T-helper 1 cell treated with Interleukin-12 subunit alpha and Interleukin-12 subunit beta and Interleukin-4 antibody, amounts not matched to agents 30 μg/mL and 1 μg/mL, for 36 hours (primary cell): Measurements from ENCODE around the gene PDE10A.

Source experiments
- H3K27ac Mint-ChIP-seq: one replicate; pipeline ENCODE4 v1.8.0; 2021; ENCODE audit warnings: mild to moderate bottlenecking, mixed read lengths
- H3K27me3 Mint-ChIP-seq: one replicate; pipeline ENCODE4 v1.8.0; 2021; ENCODE audit warnings: low read depth, mixed read lengths
- H3K36me3 Mint-ChIP-seq: one replicate; pipeline ENCODE4 v1.8.0; 2021; ENCODE audit warnings: low read depth, mixed read lengths
- H3K4me1 Mint-ChIP-seq: one replicate; pipeline ENCODE4 v1.8.0; 2021; ENCODE audit warnings: low read depth, mixed read lengths
- H3K4me3 Mint-ChIP-seq: one replicate; pipeline ENCODE4 v1.8.0; 2021; ENCODE audit warnings: mild to moderate bottlenecking, moderate library complexity, mixed read lengths
- H3K9me3 Mint-ChIP-seq: one replicate; pipeline ENCODE4 v1.8.0; 2021; ENCODE audit warnings: mixed read lengths

PDE10A gene

GRCh38 chr6:165662749-165663376 lies at the start of gene PDE10A:
TSS of gene PDE10A (minus strand) at chr6:165663241. CDS start at chr6:165662811, 430 bp downstream.
- Mint-ChIP-seq H3K4me3 (no peak within 1 kb of the TSS), H3K9me3 (no peaks in the 10 kb centered on the region), H3K4me1 (no peaks in the 10 kb centered on the region), H3K27me3 (peaks cover 61% of the 10 kb centered on the region), H3K27ac (no peak within 1 kb of the TSS), H3K36me3 (peaks cover 2% of the 10 kb centered on the region)

- Mint-ChIP-seq H3K27me3 (no peaks in the 10 kb centered on the region), H3K4me1 (no peaks in the 10 kb centered on the region), H3K27ac (no peak overlapping the region), H3K36me3 (no peaks in the 10 kb centered on the region), H3K4me3 (no peak overlapping the region), H3K9me3 (no peaks in the 10 kb centered on the region)
These were observed 46.0 kb upstream of the PDE10A start for GRCh38 chr6:165708985-165709576.

GRCh38 chr6:165707067-165707853 lies 44.2 kb upstream of the PDE10A start:
- H3K27me3 Mint-ChIP-seq: no peaks in the 10 kb centered on the region
- no peak overlapping the region for H3K27ac Mint-ChIP-seq
- H3K4me1 Mint-ChIP-seq: no peaks in the 10 kb centered on the region
- no peak overlapping the region for H3K4me3 Mint-ChIP-seq
- H3K36me3 Mint-ChIP-seq: no peaks in the 10 kb centered on the region
- H3K9me3 Mint-ChIP-seq: no peaks in the 10 kb centered on the region

GRCh38 chr6:165705941-165706340 lies 42.9 kb upstream of the PDE10A start:
- no peak overlapping the region for H3K4me3 Mint-ChIP-seq

GRCh38 chr6:165704045-165704748 lies 41.2 kb upstream of the PDE10A start:
- Mint-ChIP-seq H3K27ac (no peak overlapping the region), H3K27me3 (no peaks in the 10 kb centered on the region), H3K4me3 (no peak overlapping the region), H3K36me3 (no peaks in the 10 kb centered on the region), H3K9me3 (no peaks in the 10 kb centered on the region), H3K4me1 (no peaks in the 10 kb centered on the region)

More at GRCh38 chr6:165705941-165706340, 42.9 kb upstream of the PDE10A start:
- Mint-ChIP-seq H3K4me1 (no peaks in the 10 kb centered on the region), H3K27ac (no peak overlapping the region), H3K9me3 (no peaks in the 10 kb centered on the region), H3K36me3 (no peaks in the 10 kb centered on the region), H3K27me3 (no peaks in the 10 kb centered on the region)

GRCh38 chr6:165702669-165703068 lies 39.6 kb upstream of the PDE10A start:
- H3K27me3 Mint-ChIP-seq: no peaks in the 10 kb centered on the region
- H3K27ac Mint-ChIP-seq: no peak overlapping the region
- H3K9me3 Mint-ChIP-seq: no peaks in the 10 kb centered on the region
- no peaks in the 10 kb centered on the region for H3K4me1 Mint-ChIP-seq
- H3K36me3 Mint-ChIP-seq: no peaks in the 10 kb centered on the region
- no peak overlapping the region for H3K4me3 Mint-ChIP-seq

GRCh38 chr6:165701564-165702354 lies 38.7 kb upstream of the PDE10A start:
- H3K36me3 Mint-ChIP-seq: no peaks in the 10 kb centered on the region
- H3K27ac Mint-ChIP-seq: no peak overlapping the region
- H3K4me3 Mint-ChIP-seq: no peak overlapping the region
- no peaks in the 10 kb centered on the region for H3K4me1 Mint-ChIP-seq
- H3K9me3 Mint-ChIP-seq: no peaks in the 10 kb centered on the region
- no peaks in the 10 kb centered on the region for H3K27me3 Mint-ChIP-seq

- Mint-ChIP-seq H3K4me1 (no peaks in the 10 kb centered on the region), H3K4me3 (no peak overlapping the region), H3K9me3 (no peaks in the 10 kb centered on the region), H3K27ac (no peak overlapping the region), H3K27me3 (no peaks in the 10 kb centered on the region), H3K36me3 (no peaks in the 10 kb centered on the region)
These were observed 38.0 kb upstream of the PDE10A start for GRCh38 chr6:165701005-165701404.

GRCh38 chr6:165698868-165699267 lies 35.8 kb upstream of the PDE10A start:
- Mint-ChIP-seq H3K4me3 (no peak overlapping the region), H3K27ac (no peak overlapping the region), H3K4me1 (no peaks in the 10 kb centered on the region), H3K9me3 (no peaks in the 10 kb centered on the region), H3K36me3 (no peaks in the 10 kb centered on the region), H3K27me3 (no peaks in the 10 kb centered on the region)

GRCh38 chr6:165697171-165697570 lies 34.1 kb upstream of the PDE10A start:
- Mint-ChIP-seq H3K4me1 (no peaks in the 10 kb centered on the region), H3K27ac (no peak overlapping the region), H3K4me3 (no peak overlapping the region), H3K9me3 (no peaks in the 10 kb centered on the region), H3K27me3 (no peaks in the 10 kb centered on the region), H3K36me3 (no peaks in the 10 kb centered on the region)

- H3K27me3 Mint-ChIP-seq: no peaks in the 10 kb centered on the region
- no peak overlapping the region for H3K27ac Mint-ChIP-seq
- no peaks in the 10 kb centered on the region for H3K36me3 Mint-ChIP-seq
- no peak overlapping the region for H3K4me3 Mint-ChIP-seq
- H3K4me1 Mint-ChIP-seq: no peaks in the 10 kb centered on the region
- no peaks in the 10 kb centered on the region for H3K9me3 Mint-ChIP-seq
These were observed 32.9 kb upstream of the PDE10A start for GRCh38 chr6:165695722-165696515.

GRCh38 chr6:165694296-165694695 lies 31.3 kb upstream of the PDE10A start:
- Mint-ChIP-seq H3K27me3 (no peaks in the 10 kb centered on the region), H3K4me3 (no peak overlapping the region), H3K36me3 (no peaks in the 10 kb centered on the region), H3K4me1 (no peaks in the 10 kb centered on the region), H3K27ac (no peak overlapping the region), H3K9me3 (no peaks in the 10 kb centered on the region)

- Mint-ChIP-seq H3K27ac (no peak overlapping the region), H3K27me3 (no peaks in the 10 kb centered on the region), H3K36me3 (no peaks in the 10 kb centered on the region), H3K4me1 (no peaks in the 10 kb centered on the region), H3K4me3 (no peak overlapping the region), H3K9me3 (no peaks in the 10 kb centered on the region)
These were observed 29.1 kb upstream of the PDE10A start for GRCh38 chr6:165692106-165692653.
